NCI-H2196 (cell line): ENCODE measurements around the gene PGK2.
"Not testable (repeated sequence)": the region's sequence is repeated elsewhere in the genome, so short reads cannot be mapped to it uniquely, and the experiment has no call there.

Experiments
- DNase-seq: peaks from one replicate; lab custom pipeline; 2025; ENCODE audit not compliant: unreplicated experiment; lab: John Stamatoyannopoulos, UW

The PGK2 gene

DNA sequence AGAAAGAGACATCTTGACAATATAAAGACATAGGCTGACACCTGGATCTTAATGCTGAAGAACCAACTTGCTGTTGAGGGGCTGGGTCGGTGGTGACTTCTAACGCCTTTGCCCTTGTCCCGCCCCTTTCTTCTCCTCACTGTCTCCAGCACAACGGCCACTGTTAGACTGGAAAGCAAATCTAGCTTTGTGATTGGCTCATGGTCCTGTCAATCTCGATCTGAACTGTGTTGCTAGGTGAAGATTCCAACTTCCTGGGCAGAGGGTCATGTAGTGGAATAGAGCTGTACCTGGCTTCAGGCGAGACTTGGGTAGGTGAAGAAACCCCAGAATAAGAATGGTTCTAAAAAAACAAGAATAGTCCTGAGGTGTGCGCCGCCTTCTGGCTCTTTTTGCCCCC, at the start of gene PGK2:
PGK2 (minus strand) TSS at position 110 of the 400 bp plus-strand sequence; CDS start at position 12, 98 bp downstream.
- no peak for DNase-seq

DNA sequence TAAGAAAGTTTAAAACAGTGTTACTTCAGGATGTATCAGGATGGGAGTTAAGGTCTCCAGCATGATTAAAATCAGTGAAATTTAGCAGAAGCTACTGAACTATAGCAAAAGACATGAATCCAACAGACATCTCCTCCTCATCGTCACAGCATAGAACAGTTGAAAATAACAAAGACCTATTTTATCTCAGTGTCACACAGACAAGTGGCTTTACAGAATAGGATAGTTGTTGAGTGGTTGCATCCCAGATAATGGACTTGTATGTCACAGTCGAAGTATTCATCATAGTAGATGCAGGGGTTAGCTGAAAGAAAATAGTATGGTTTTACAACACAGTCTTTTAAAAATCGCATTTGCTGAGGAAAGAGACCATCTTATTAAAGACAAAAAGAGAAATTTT, 48.1 kb upstream of the PGK2 start:
- no peak for DNase-seq

GRCh38 chr6:49833386-49833785, 46.3 kb upstream of the PGK2 start:
- DNase-seq, result no peak

GRCh38 chr6:49826743-49827406, 39.8 kb upstream of the PGK2 start:
- DNase-seq, result no peak

GRCh38 chr6:49815166-49815565, 28.1 kb upstream of the PGK2 start:
- no peak for DNase-seq

- DNase-seq, result no peak
Measured at GRCh38 chr6:49813248-49813647, 26.2 kb upstream of the PGK2 start.

GRCh38 chr6:49806145-49806544, 19.1 kb upstream of the PGK2 start:
- DNase-seq, result no peak

GRCh38 chr6:49805246-49805645, 18.2 kb upstream of the PGK2 start:
- DNase-seq, result no peak

GRCh38 chr6:49801525-49801924, 14.4 kb upstream of the PGK2 start:
- DNase-seq, result no peak

DNA sequence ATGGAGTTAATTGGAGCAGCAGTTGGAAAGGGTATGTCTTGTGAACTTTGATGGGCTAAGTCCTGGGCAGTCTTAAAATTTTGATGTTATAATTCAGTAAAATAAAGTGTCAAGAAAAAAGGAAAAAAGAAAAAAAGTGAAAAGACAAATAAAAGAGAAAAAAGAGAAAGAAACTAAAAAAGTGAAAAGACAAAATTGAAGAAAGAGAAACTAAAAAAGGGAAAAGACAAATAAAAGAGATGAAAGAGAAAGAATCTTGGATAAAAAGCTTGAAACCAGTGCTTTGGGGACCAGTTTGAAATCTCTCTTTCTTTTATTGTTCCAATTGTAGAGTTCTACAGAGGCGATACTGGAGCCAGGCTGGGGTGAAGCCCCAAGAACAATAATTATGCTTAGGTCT, 12.0 kb upstream of the PGK2 start:
- no peak for DNase-seq

DNA sequence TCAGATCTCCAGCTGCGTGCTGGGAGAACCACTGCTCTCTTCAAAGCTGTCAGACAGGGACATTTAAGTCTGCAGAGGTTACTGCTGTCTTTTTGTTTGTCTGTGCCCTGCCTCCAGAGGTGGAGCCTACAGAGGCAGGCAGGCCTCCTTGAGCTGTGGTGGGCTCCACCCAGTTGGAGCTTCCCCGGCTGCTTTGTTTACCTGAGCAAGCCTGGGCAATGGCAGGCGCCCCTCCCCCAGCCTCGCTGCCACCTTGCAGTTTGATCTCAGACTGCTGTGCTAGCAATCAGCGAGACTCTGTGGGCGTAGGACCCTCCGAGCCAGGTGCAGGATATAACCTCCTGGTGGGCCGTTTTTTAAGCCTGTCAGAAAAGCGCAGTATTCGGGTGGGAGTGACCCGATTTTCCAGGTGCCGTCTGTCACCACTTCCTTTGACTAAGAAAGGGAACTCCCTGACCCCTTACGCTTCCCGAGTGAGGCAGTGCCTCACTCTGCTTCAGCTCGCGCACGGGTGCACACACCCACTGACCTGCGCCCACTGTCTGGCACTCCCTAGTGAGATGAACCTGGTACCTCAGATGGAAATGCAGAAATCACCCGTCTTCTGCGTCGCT, 9.9 kb upstream of the PGK2 start:
- not testable (repeated sequence) for DNase-seq

DNA sequence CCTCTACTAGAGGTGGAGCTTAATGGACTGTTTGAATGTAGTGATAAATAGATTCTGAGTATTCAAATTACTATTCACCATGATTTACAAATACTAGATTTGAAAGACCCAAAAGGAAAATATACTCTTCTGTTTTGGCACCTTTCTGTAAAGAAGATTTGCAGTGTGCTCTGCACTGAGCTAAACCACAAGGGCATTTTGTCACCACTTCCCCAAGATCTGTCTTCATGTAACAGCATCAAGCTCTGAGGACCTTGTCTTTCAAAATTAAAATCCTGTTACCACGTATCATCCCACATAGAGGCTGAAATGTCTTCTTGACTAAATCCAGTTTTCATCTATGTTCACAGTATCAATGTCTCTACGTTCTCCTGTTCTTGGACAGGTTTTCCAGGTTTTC, 3.3 kb upstream of the PGK2 start:
- no peak for DNase-seq

- DNase-seq, result no peak
Measured at GRCh38 chr6:49784272-49784671, 2.8 kb downstream of the PGK2 start.

DNA sequence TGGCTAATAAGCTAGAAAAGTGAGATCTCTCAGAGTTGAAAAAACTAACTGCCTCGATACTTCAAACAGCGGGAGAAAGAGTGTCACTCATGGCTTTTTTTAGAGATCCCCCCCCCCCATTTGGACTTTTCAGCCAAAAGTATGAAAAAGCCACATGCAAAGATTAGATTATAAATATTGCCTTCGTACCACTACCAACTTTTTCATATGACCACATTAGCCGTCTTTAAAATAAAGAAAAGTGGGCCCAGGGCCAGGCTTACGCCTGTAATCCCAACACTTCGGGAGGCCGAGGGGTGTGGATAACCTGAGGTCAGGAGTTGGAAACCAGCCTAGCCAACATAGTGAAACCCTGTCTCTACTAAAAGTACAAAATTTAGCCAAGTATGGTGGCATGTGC, 4.4 kb downstream of the PGK2 start:
- no peak for DNase-seq

DNA sequence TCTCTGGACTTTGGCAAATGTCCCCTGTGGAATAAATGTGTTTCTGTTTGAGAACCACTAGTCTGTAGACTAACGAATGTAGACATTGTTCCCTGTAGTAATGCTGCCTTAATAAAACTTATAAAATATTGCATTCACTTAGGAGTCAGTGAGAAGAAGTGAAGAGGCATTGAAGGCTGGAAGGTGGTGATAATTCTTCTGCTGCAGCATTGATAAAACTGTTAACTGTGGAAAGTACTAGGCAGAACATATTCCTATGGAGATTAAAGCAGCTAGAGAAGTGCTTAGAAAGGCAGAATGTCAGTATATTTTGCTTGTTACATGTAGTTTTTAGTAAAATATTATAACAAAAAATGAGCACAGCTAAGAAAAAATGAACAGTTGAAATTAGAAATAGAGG, 4.8 kb downstream of the PGK2 start:
- no peak for DNase-seq

DNA sequence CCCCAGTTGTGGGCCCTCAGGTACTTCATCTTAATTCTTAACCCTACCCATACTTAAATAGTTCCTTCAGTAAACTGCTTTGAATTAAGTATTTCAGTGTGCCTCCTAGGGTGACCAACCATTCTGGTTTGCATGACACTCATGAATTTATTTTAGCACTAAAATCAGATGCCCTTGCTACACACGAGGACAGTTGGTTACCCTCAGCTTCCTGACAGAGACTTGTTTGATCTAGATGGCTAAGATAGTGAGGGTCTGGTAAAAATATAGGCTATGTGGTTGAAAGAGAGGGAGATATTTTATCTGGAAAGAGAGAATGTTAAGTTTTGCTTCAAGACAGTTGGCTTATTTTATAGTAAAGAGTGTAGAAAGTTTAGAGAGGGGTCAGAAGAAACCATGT, 10.6 kb downstream of the PGK2 start:
- DNase-seq, result no peak

DNA sequence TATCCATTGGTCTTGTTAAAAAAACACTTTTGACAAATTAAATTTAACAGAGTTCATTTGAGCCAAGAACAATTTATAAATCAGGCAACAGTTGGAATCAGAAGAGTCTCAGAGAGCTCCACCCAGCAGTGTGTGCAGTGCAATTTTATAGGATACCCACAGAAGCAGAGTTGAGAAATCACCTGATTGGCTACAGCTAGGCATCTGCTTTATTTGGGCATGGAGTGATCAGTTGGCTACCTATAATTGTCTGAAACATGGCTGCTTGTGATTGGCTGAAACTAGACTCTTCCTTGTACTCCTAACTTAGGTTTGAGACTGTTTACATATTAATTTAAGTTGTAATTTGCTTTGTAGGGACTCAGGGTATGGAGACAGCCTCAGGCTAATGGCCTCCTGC, 12.0 kb downstream of the PGK2 start:
- no peak for DNase-seq

DNA sequence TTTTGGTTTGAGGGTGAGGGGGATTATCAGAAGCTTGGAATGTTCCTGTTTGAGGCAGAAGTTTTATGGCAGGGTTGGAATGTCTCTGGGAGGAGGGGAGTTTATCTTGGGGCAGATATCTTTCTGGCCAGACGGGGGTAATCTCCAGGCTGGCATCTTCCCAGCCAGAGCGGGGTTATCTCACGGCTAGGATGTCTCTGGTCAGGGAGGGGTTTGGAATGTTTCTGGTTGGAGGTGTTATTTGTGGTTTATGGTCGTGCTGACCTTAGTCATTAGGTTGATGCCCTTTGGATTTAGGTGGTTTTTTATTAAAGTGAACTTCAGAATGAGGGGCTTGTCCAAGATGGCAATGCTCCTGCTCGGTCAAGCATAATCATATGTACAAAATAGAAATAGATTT, 14.8 kb downstream of the PGK2 start:
- no peak for DNase-seq

DNA sequence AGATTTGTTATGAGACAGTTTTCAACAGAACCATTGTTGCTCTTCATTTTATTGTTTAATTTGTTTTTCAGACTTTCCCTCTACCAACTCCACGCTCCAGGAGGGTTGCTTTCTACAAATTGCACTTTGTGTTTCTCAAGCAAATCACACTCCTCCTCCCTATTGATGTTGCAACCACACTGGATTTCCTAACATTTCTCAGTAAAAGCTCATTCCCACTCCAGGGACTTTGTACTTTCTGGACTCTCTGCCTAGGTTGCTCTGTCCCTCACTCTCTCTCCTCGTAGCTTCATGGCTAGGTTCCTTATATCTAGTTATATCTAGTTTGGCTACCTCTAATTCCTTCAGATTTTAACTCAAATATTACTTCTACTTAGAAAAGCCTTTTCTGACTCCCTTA, 20.3 kb downstream of the PGK2 start:
- no peak for DNase-seq

GRCh38 chr6:49764571-49765236, 22.4 kb downstream of the PGK2 start:
- DNase-seq, result no peak

DNA sequence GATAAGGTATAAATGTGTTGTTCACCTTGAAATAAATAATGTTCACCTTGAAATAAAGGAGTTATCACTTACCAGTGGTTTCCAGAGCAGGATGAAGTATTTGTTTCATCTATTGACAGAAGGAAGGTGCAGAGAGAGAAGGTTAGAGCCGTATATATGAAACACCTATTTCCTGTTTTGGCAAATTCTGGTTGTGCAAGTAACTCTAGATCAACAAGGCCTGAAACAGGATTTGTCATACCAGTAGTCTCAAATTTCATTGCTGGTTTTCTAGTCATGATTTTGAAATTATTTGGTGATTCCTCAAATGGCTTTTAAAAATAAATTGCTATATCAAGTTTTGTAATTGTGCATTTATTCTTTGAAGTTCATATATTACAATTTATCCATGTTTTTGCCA, 42.8 kb downstream of the PGK2 start, which contains the start of gene CRISP3:
CRISP3 (minus strand) TSS at position 130 of the 400 bp plus-strand sequence; CDS start at position 109, 21 bp downstream.
- DNase-seq, result no peak

DNA sequence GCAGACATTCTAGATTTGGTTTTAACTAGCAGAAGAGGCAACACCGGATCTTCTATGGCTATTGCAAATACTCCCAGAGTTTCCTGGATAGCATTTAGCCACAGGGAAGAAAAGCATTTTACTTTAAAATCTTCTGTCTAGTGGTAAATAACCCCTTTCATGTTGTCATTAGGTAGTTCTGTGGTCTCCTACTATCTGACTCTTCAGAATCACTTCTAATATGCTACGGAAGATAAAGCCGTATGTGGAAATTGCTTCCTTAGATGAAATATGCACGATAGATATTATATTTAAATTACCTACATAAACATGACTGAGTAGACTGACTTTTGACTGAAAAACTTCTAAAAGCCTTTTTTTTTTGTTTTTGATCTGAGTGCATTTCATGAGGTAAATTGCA, 43.7 kb downstream of the PGK2 start:
- no peak for DNase-seq
